Sigmoid colon (tissue), 7 donors: ENCODE results near the gene KDM6A. TPM values are rescaled to one million over a fixed set of nuclear protein-coding genes. Genes with fewer than 3 reads are reported as not detected.

ENCODE experiments used
- DNase-seq: peaks from one replicate; pipeline ENCODE4 v3.0.0-alpha.2; 2019
- H3K27ac ChIP-seq, 4 donors: fragments of 200-600 bp; sonication (generic); one replicate each; pipeline ENCODE4 v1.5.1; 2016 to 2019; ENCODE audit warnings: mild to moderate bottlenecking in 1 of 4
- H3K27me3 ChIP-seq, 3 donors: fragments of 200-600 bp; sonication (generic); one replicate each; pipeline ENCODE4 v1.5.1; 2019; ENCODE audit warnings: mild to moderate bottlenecking in 1 of 3
- H3K36me3 ChIP-seq, 4 donors: fragments of 200-600 bp; sonication (generic); one replicate each; pipeline ENCODE4 v1.5.1; 2016 to 2019
- H3K4me1 ChIP-seq, 4 donors: fragments of 200-600 bp; sonication (generic); one replicate each; pipeline ENCODE4 v1.5.1; 2017 to 2019
- H3K4me3 ChIP-seq, 4 donors: fragments of 200-600 bp; sonication (generic); one replicate each; pipeline ENCODE4 v1.5.1; 2017 to 2019; ENCODE audit warnings: mild to moderate bottlenecking in 2 of 4, moderate library complexity in 1 of 4
- H3K9me3 ChIP-seq, 4 donors: fragments of 200-600 bp in 3 of 4; sonication (generic) in 3 of 4; one replicate each; pipeline versions ENCODE4 v1.5.1 to v1.6.1; 2013 to 2019
- CTCF ChIP-seq, 4 experiments: fragments of 450-650 bp in 3 of 4; fragments of 200-600 bp in 1 of 4; IDR thresholded peaks; one replicate each; pipeline ENCODE4 v1.5.1; 2016 to 2019; ENCODE audit warnings: antibody characterized with exemption in 4 of 4, mild to moderate bottlenecking in 3 of 4, moderate library complexity in 2 of 4
- EP300 ChIP-seq, 4 donors: sonication (generic); formaldehyde crosslinking; IDR thresholded peaks; one replicate each; pipeline ENCODE4 v1.6.1; 2017; ENCODE audit warnings: antibody characterized with exemption in 4 of 4
- POLR2A ChIP-seq, 2 donors: fragments of 450-650 bp; IDR thresholded peaks; one replicate each; pipeline ENCODE4 v1.6.1; 2016; ENCODE audit warnings: antibody characterized with exemption in 2 of 2, mild to moderate bottlenecking in 2 of 2, moderate library complexity in 2 of 2
- POLR2AphosphoS5 ChIP-seq, 4 donors: sonication (generic); formaldehyde crosslinking; IDR thresholded peaks; one replicate each; pipeline ENCODE4 v1.6.1; 2017; ENCODE audit warnings: antibody characterized with exemption in 4 of 4
- WGBS, 2 donors: extraction: QIAGEN DNeasy Blood & Tissue Kit; methylation state at CpG; one replicate each; pipeline ENCODE4 v1.1.7; 2013; 5-methylcytosine and 5-hydroxymethylcytosine counted together
- intact Hi-C: fragments of 100-400 bp; cut with DNase I; formaldehyde crosslinking; loops from one replicate; pipeline ENCODE4 v1.15.1; 2023
- polyA plus RNA-seq, 3 donors: library from polyadenylated mRNA; stranded (reverse); fragments of 200-250 nt; gene quantifications; one replicate each; pipeline ENCODE4 v1.2.3, GENCODE V29; 2013
- total RNA-seq, 4 donors: library from RNA; depleted of rRNA; stranded (reverse); fragments of >200 nt; gene quantifications; one replicate each; pipeline ENCODE4 v1.1.0, GENCODE V29; 2016
- donor health status: healthy with polysubstance abuse.
- donor health status: Bipolar disorder and iron deficiency.
- donor health status: healthy.

The KDM6A gene
- total and polyA plus RNA-seq, 7 donors = 8.6 to 35.7 (median 17.9) TPM

- intact Hi-C loops = no loop called here
- no peak overlapping the region for H3K27ac ChIP-seq
These were observed 78.6 kb downstream of the KDM6A start for GRCh38 chrX:44951572-44952067.

GRCh38 chrX:44952329-44953027 is 79.5 kb downstream of the KDM6A start:
- Histone ChIP-seq H3K27ac (no peak overlapping the region), H3K4me1 (peaks cover 0 to 44% (median 12%) of the 10 kb centered on the region in 4 donors), H3K9me3 (no peaks in the 10 kb centered on the region), H3K36me3 (no peaks in the 10 kb centered on the region), H3K4me3 (no peak overlapping the region), H3K27me3 (no peaks in the 10 kb centered on the region)
- TF ChIP-seq POLR2A (IDR thresholded peaks at IDR 0.05) (no peak), CTCF (IDR thresholded peaks at IDR 0.05) (no peak), POLR2AphosphoS5 (IDR thresholded peaks at IDR 0.05) (no peak), EP300 (IDR thresholded peaks at IDR 0.05) (no peak)
- DNase-seq = no peak
- 97 to 98% methylated on average over 19 of the region's 19 CpGs for WGBS, 2 donors
- intact Hi-C loops = no loop called here

More at GRCh38 chrX:44951572-44952067, 78.6 kb downstream of the KDM6A start:
- Histone ChIP-seq H3K4me3 (no peak overlapping the region), H3K36me3 (no peaks in the 10 kb centered on the region), H3K4me1 (peaks cover 0 to 42% (median 12%) of the 10 kb centered on the region in 4 donors), H3K9me3 (no peaks in the 10 kb centered on the region), H3K27me3 (no peaks in the 10 kb centered on the region)
- no peak for DNase-seq
- whole genome bisulfite sequencing, 2 donors = 71 to 75% methylated on average over 2 of the region's 2 CpGs
- TF ChIP-seq CTCF (IDR thresholded peaks at IDR 0.05) = no peak
- TF ChIP-seq EP300 (IDR thresholded peaks at IDR 0.05) = no peak
- TF ChIP-seq POLR2AphosphoS5 (IDR thresholded peaks at IDR 0.05) = no peak
- TF ChIP-seq POLR2A (IDR thresholded peaks at IDR 0.05) = no peak

DNA sequence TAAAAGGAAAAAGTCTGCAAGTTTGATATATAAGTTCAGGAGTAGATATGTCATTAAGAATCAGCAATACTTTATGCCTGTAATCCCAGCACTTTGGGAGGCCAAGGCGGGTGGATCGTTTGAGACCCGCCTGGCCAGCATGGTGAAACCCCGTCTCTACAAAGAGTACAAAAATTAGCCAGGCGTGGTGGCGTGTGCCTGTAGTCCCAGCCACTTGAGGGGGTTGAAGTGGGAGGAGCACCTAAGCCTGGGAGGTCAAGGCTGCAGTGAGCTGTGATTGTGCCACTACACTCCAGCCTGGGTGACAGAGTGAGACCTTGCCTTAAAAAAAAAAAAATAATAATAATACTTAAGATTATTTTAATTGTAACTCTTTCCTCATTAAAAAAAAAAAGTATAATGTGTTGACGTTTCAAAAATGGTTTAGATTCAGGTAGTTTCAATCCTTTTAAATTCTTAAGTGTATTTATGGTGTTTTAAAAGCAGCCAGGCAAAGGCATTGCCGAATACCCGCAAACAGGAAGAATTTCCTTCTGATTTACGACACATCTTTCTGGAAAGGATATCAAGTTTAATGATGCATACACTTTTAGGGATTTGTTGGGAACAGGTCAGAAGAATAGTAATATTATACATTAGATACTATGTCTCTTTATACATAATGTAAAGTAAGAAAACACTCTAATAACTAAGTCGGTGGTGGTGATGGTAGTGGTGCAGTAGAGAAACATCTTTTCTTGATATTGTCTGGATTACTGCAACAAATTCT is 80.9 kb downstream of the KDM6A start:
- H3K36me3 ChIP-seq = no peaks in the 10 kb centered on the region
- H3K27ac ChIP-seq = no peak overlapping the region
- H3K4me1 ChIP-seq = peaks cover 0 to 48% (median 13%) of the 10 kb centered on the region in 4 donors
- no peak overlapping the region for H3K4me3 ChIP-seq
- intact Hi-C loops = no loop called here
- H3K9me3 ChIP-seq = no peaks in the 10 kb centered on the region
- TF ChIP-seq EP300 (IDR thresholded peaks at IDR 0.05) (no peak), POLR2AphosphoS5 (IDR thresholded peaks at IDR 0.05) (no peak)
- DNase-seq = no peak
- H3K27me3 ChIP-seq = no peaks in the 10 kb centered on the region
- WGBS, 2 donors = 67 to 73% methylated on average over 11 of the region's 11 CpGs

DNA sequence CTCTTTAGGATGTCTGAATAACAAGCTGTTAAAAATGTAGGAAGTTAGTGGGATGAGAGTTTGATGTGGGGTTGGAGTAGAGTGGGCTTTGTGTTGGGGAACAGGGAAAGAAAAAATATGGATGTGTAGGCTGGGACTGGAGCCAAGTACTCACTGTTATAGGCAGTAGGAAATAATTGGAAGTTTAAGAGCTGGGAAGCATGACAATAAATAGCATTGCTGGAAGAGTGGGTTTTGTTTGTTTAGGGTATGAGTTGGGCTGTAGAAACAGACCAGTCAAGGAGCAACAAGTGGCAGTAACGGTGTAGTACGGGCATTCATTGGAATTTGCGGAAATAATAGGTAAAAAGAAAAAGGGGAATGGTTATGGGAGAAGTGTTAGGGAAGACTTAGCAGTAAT is 81.6 kb downstream of the KDM6A start:
- H3K4me1 ChIP-seq = peaks cover 0 to 54% (median 13%) of the 10 kb centered on the region in 4 donors
- DNase-seq = no peak
- H3K9me3 ChIP-seq = no peaks in the 10 kb centered on the region
- no peaks in the 10 kb centered on the region for H3K27me3 ChIP-seq
- intact Hi-C loops = no loop called here
- H3K4me3 ChIP-seq = no peak overlapping the region
- 38 to 70% methylated on average over 3 of the region's 3 CpGs for WGBS, 2 donors
- no peaks in the 10 kb centered on the region for H3K36me3 ChIP-seq
- no peak for TF ChIP-seq POLR2A (IDR thresholded peaks at IDR 0.05)
- no peak for TF ChIP-seq EP300 (IDR thresholded peaks at IDR 0.05)
- TF ChIP-seq POLR2AphosphoS5 (IDR thresholded peaks at IDR 0.05) = no peak
- TF ChIP-seq CTCF (IDR thresholded peaks at IDR 0.05) = no peak
- no peak overlapping the region for H3K27ac ChIP-seq

DNA sequence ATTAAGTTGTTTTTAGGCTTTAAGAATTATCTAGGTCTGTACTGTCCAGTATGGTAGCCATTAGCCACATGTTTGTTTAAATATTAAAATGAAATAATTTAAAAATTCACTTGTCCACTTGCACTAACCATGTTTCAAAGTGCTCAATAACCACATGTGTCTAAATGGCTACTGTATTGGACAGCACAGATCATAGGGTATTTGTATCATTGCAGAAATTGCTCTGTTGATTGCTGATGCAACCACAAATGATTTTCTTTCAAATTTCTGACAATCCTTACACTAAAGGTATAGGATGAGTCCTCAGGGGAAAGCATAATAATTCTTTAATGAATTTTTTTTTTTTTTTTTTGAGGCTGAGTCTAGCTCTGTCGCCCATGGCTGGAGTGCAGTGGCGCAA is 84.9 kb downstream of the KDM6A start:
- H3K4me1 ChIP-seq = peaks cover 0 to 57% (median 19%) of the 10 kb centered on the region in 4 donors
- 93 to 94% methylated on average over 2 of the region's 2 CpGs for WGBS, 2 donors
- no peaks in the 10 kb centered on the region for H3K36me3 ChIP-seq
- H3K4me3 ChIP-seq = no peak overlapping the region
- intact Hi-C loops = no loop called here
- no peak overlapping the region for H3K27ac ChIP-seq
- no peaks in the 10 kb centered on the region for H3K27me3 ChIP-seq
- DNase-seq = no peak
- no peaks in the 10 kb centered on the region for H3K9me3 ChIP-seq
- TF ChIP-seq POLR2AphosphoS5 (IDR thresholded peaks at IDR 0.05) = no peak
- no peak for TF ChIP-seq CTCF (IDR thresholded peaks at IDR 0.05)
- TF ChIP-seq POLR2A (IDR thresholded peaks at IDR 0.05) = no peak
- no peak for TF ChIP-seq EP300 (IDR thresholded peaks at IDR 0.05)
